Spleen (tissue), 7 donors: ENCODE results near the gene FHIT.

Experiments
- POLR2A ChIP-seq, 3 donors: fragments of 450-650 bp; IDR thresholded peaks; one replicate each; pipeline ENCODE4 v1.5.1; 2017; ENCODE audit warnings: antibody characterized with exemption in 3 of 3, mild to moderate bottlenecking in 1 of 3
- POLR2AphosphoS5 ChIP-seq, 3 donors: sonication (generic); formaldehyde crosslinking; IDR thresholded peaks; one replicate each; pipeline ENCODE4 v1.5.1; 2017; ENCODE audit warnings: antibody characterized with exemption in 3 of 3
- TF ChIP-seq, protein P1 (sequence below), 11 experiments: fragments of 200-600 bp in 7 of 11; fragments of 450-650 bp in 4 of 11; sonication (generic) in 4 of 11; IDR thresholded peaks in 8 of 11; conservative IDR thresholded peaks in 3 of 11; 1 replicate in 7 of 11; 2 replicates in 4 of 11; pipeline versions ENCODE4 v1.4.0 to v1.8.0; 2016 to 2021; ENCODE audit warnings: antibody characterized with exemption in 11 of 11, inconsistent platforms in 4 of 11, mild to moderate bottlenecking in 1 of 11
- donor health status: DM: no; HTN: no; CAD: no; lungs with moderate emphysema.
- donor health status: DM: no; HTN: no; CAD: no.
- donor health status: DM: no; HTN: no; CAD: no.

DNA sequence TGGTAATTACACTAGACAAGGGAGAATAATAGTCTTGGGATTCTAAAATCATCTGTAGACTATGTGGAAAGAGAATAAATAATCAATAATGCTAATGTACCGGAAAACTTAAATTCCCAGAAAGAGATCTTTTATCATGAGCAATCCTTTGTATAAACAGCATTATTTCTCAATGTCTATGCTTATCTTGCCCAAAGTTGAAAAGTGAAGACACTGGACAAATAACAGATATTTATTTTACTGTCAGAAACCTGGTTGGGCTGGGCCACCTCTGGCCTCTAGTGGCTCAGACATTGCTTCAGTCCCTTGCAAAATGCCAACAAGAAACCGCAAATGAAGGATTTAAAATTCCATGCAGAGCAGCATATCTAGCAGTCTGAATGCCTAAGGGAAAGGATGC is 409.9 kb downstream of the FHIT start:
- TF ChIP-seq, protein P1, sequence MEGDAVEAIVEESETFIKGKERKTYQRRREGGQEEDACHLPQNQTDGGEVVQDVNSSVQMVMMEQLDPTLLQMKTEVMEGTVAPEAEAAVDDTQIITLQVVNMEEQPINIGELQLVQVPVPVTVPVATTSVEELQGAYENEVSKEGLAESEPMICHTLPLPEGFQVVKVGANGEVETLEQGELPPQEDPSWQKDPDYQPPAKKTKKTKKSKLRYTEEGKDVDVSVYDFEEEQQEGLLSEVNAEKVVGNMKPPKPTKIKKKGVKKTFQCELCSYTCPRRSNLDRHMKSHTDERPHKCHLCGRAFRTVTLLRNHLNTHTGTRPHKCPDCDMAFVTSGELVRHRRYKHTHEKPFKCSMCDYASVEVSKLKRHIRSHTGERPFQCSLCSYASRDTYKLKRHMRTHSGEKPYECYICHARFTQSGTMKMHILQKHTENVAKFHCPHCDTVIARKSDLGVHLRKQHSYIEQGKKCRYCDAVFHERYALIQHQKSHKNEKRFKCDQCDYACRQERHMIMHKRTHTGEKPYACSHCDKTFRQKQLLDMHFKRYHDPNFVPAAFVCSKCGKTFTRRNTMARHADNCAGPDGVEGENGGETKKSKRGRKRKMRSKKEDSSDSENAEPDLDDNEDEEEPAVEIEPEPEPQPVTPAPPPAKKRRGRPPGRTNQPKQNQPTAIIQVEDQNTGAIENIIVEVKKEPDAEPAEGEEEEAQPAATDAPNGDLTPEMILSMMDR (IDR thresholded peaks at IDR 0.05 in 8 of 11, conservative IDR thresholded peaks at IDR 0.05 in 3 of 11), result no peak
- no peak for TF ChIP-seq POLR2A (IDR thresholded peaks at IDR 0.05)
- no peak for TF ChIP-seq POLR2AphosphoS5 (IDR thresholded peaks at IDR 0.05)
